ENCODE results near the gene ZMAT2. TPM values are rescaled to one million over a fixed set of nuclear protein-coding genes. Genes with fewer than 3 reads are reported as not detected.
"Not testable (repeated sequence)": the region's sequence is repeated elsewhere in the genome, so short reads cannot be mapped to it uniquely, and the experiment has no call there.

Gene ZMAT2
- polyA plus RNA-seq, 1 donor (not counting 4 experiments of a cell fraction or from before 2014, with no cell fraction given), result 75.0 TPM

DNA sequence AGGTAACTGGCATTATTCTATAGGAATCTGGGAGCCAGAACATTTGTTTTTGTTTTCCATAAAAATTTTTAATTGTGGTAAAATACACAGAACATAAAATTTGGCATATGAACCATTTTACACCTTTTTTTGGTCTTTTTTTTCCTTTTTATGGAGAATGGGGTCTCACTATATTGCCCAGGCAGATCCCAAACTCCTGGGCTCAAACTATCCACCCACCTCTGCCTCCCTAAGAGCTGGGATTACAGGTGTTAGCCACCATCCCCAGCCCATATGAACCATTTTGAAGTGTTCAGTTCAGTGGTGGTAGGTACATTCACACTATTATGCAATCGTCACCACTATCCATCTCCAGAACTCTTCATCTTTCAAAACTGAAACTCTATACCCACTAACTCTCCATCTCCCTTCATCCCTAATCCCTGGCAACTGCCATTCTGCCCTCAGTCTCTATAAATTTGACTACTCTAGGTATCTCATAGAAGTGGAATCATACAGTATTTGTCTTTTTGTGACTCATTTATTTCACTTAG lies 13.4 kb downstream of the ZMAT2 start:
- Histone ChIP-seq H3K9ac (ENCODE audit: control insufficient read depth, extremely low read depth, insufficient read depth, low read length) (no peak overlapping the region), H3K36me3 (ENCODE audit: control insufficient read depth in 2 of 2, extremely low read depth in 1 of 2, insufficient read depth in 2 of 2, low read length in 2 of 2) (no peaks in the 10 kb centered on the region), H3K4me2 (ENCODE audit: control insufficient read depth, extremely low read depth, insufficient read depth, low read depth, low read length) (no peak overlapping the region), H3K4me3 (ENCODE audit: control insufficient read depth in 2 of 3, extremely low read depth in 1 of 3, insufficient read depth in 2 of 3, low read depth in 1 of 3, low read length in 3 of 3) (no peak overlapping the region), H2AFZ (ENCODE audit: control insufficient read depth, low read length) (no peak overlapping the region), H4K20me1 (ENCODE audit: control insufficient read depth, extremely low read depth, insufficient read depth, low read length) (no peaks in the 10 kb centered on the region), H3K4me1 (ENCODE audit: control insufficient read depth, extremely low read depth, insufficient read depth, low read length) (peaks cover 7% of the 10 kb centered on the region), H3K9me3 (ENCODE audit: control insufficient read depth, low read depth, low read length) (no peaks in the 10 kb centered on the region), H3K27ac (ENCODE audit: control insufficient read depth, insufficient read depth, low read length) (no peak overlapping the region), H3K27me3 (ENCODE audit: control insufficient read depth, extremely low read depth, insufficient read depth, low read length) (no peaks in the 10 kb centered on the region), H3K9me1 (ENCODE audit: control insufficient read depth, extremely low read depth, insufficient read depth, low read length) (no peaks in the 10 kb centered on the region), H3K79me2 (ENCODE audit: control insufficient read depth, insufficient read depth, low read length) (no peaks in the 10 kb centered on the region)
- TF ChIP-seq EZH2 (IDR thresholded peaks at IDR 0.05; ENCODE audit: low read length), result no peak
- no peak for TF ChIP-seq CTCF (optimal IDR thresholded peaks at IDR 0.05 in 1 of 3, IDR thresholded peaks at IDR 0.05 in 1 of 3, conservative IDR thresholded peaks at IDR 0.05 in 1 of 3; ENCODE audit: extremely low read depth in 1 of 3, insufficient read depth in 2 of 3, low read length in 3 of 3)
- FAIRE-seq (no peak), DNase-seq (ENCODE audit: low read depth, low spot score) (no peak)
- dilution Hi-C loops (cut with MboI; ENCODE audit: extremely low pct_ligation_motif_present, low sequenced_read_pairs), result no loop called here

- FAIRE-seq; H2AFZ ChIP-seq (ENCODE audit: control insufficient read depth, low read length); H3K4me1 ChIP-seq (ENCODE audit: control insufficient read depth, extremely low read depth, insufficient read depth, low read length); H3K9me1 ChIP-seq (ENCODE audit: control insufficient read depth, extremely low read depth, insufficient read depth, low read length); H3K9ac ChIP-seq (ENCODE audit: control insufficient read depth, extremely low read depth, insufficient read depth, low read length); H4K20me1 ChIP-seq (ENCODE audit: control insufficient read depth, extremely low read depth, insufficient read depth, low read length); H3K27me3 ChIP-seq (ENCODE audit: control insufficient read depth, extremely low read depth, insufficient read depth, low read length); dilution Hi-C loops (cut with MboI; ENCODE audit: extremely low pct_ligation_motif_present, low sequenced_read_pairs); H3K36me3 ChIP-seq (ENCODE audit: control insufficient read depth in 2 of 2, extremely low read depth in 1 of 2, insufficient read depth in 2 of 2, low read length in 2 of 2); DNase-seq (ENCODE audit: low read depth, low spot score); H3K27ac ChIP-seq (ENCODE audit: control insufficient read depth, insufficient read depth, low read length); H3K4me3 ChIP-seq (ENCODE audit: control insufficient read depth in 2 of 3, extremely low read depth in 1 of 3, insufficient read depth in 2 of 3, low read depth in 1 of 3, low read length in 3 of 3); H3K79me2 ChIP-seq (ENCODE audit: control insufficient read depth, insufficient read depth, low read length); H3K4me2 ChIP-seq (ENCODE audit: control insufficient read depth, extremely low read depth, insufficient read depth, low read depth, low read length); H3K9me3 ChIP-seq (ENCODE audit: control insufficient read depth, low read depth, low read length): not testable (repeated sequence)
These were observed 16.0 kb downstream of the ZMAT2 start for GRCh38 chr5:140716238-140716637.

- FAIRE-seq, result no peak
These were observed 18.0 kb downstream of the ZMAT2 start for GRCh38 chr5:140718266-140718592.

More at GRCh38 chr5:140718266-140718592, 18.0 kb downstream of the ZMAT2 start:
- peaks cover 3% of the 10 kb centered on the region for H3K4me1 ChIP-seq (ENCODE audit: control insufficient read depth, extremely low read depth, insufficient read depth, low read length)
- H3K79me2 ChIP-seq (ENCODE audit: control insufficient read depth, insufficient read depth, low read length), result no peaks in the 10 kb centered on the region
- no peak overlapping the region for H3K4me2 ChIP-seq (ENCODE audit: control insufficient read depth, extremely low read depth, insufficient read depth, low read depth, low read length)
- peak overlapping the region; percentile 13 for H3K27ac ChIP-seq (ENCODE audit: control insufficient read depth, insufficient read depth, low read length)
- dilution Hi-C loops (cut with MboI; ENCODE audit: extremely low pct_ligation_motif_present, low sequenced_read_pairs), result no loop called here
- no peak for DNase-seq (ENCODE audit: low read depth, low spot score)
- H3K4me3 ChIP-seq (ENCODE audit: control insufficient read depth in 2 of 3, extremely low read depth in 1 of 3, insufficient read depth in 2 of 3, low read depth in 1 of 3, low read length in 3 of 3), result no peak overlapping the region
- H4K20me1 ChIP-seq (ENCODE audit: control insufficient read depth, extremely low read depth, insufficient read depth, low read length), result no peaks in the 10 kb centered on the region
- TF ChIP-seq EZH2 (IDR thresholded peaks at IDR 0.05; ENCODE audit: low read length), result no peak
- no peak for TF ChIP-seq CTCF (optimal IDR thresholded peaks at IDR 0.05 in 1 of 3, IDR thresholded peaks at IDR 0.05 in 1 of 3, conservative IDR thresholded peaks at IDR 0.05 in 1 of 3; ENCODE audit: extremely low read depth in 1 of 3, insufficient read depth in 2 of 3, low read length in 3 of 3)
- no peaks in the 10 kb centered on the region for H3K9me1 ChIP-seq (ENCODE audit: control insufficient read depth, extremely low read depth, insufficient read depth, low read length)
- H3K9ac ChIP-seq (ENCODE audit: control insufficient read depth, extremely low read depth, insufficient read depth, low read length), result no peak overlapping the region
- no peak overlapping the region for H2AFZ ChIP-seq (ENCODE audit: control insufficient read depth, low read length)
- H3K9me3 ChIP-seq (ENCODE audit: control insufficient read depth, low read depth, low read length), result no peaks in the 10 kb centered on the region
- H3K36me3 ChIP-seq (ENCODE audit: control insufficient read depth in 2 of 2, extremely low read depth in 1 of 2, insufficient read depth in 2 of 2, low read length in 2 of 2), result no peaks in the 10 kb centered on the region
- no peaks in the 10 kb centered on the region for H3K27me3 ChIP-seq (ENCODE audit: control insufficient read depth, extremely low read depth, insufficient read depth, low read length)

Data from keratinocyte (primary cell).